ENCODE data around the gene KCP. TPM values are rescaled to one million over a fixed set of nuclear protein-coding genes. Genes with fewer than 3 reads are reported as not detected.

KCP gene
- total RNA-seq, 1 donor from 2014 or later: 14.5 TPM

DNA sequence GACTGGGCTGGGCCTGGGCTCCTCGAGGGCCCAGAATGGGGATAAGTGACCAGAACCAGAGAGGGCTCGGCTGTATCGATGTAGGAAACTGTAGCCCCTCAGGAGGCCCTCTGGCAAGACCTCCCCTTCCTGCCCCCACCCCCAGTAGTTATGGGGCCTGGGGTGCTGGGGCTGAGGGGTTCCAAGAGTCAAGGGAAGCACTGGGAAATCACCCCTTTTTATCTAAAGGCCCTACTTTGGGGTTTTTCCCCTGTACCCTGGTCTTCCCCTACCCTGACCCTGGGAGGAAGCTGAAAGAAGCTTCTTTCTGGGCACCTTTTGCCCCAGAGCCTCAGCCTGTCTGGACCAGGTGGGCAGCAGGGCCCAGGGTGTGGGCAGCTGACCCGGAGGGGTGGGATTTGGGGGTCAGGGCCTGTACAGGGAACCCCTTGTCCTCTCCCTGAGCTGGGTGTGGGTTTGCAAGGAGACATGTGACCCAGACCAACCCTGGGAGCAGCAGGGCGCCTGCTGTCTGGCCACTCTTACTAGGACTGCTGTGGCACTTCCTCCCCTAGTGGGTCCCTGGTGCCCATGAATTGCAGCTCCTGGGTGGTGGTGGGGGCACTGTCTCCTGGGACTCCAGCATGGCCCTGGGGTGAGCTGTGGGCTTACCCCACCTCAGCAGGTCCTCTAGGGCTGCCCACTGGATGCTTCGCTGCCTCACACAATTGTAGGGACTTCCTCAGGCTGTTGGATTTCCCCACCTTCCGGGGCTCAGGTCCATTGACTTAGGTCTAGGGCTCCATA is 28.8 kb upstream of the KCP start:
- DNase-seq (ENCODE audit: low spot score): no peak

DNA sequence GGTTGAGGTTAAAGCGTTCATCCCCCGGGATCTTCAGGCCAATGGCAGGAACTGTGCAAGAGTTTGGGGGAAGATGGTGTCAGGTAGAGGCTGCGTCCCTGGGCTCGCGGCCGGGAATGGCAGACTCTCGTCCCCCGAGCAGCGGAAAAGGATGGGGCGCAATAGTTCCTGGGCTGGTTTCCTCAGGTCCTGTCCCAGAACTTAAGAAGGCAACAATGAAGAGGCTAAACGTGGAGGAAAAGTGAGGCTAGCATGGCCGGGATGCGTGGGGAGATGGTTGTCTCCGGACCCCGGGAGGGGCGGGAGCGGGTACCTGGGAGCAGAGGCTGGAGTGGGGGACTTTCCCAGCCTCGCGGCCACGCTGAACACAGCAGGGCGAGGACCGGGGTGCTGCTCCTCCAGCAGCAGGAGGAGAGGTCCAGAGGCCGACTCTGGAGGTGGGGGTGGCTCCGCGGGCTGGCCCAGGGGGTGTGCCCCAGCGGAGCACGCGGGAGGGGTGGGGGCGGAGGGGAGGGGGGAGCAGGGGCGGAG is 28.1 kb upstream of the KCP start:
- no peak for DNase-seq (ENCODE audit: low spot score)

DNA sequence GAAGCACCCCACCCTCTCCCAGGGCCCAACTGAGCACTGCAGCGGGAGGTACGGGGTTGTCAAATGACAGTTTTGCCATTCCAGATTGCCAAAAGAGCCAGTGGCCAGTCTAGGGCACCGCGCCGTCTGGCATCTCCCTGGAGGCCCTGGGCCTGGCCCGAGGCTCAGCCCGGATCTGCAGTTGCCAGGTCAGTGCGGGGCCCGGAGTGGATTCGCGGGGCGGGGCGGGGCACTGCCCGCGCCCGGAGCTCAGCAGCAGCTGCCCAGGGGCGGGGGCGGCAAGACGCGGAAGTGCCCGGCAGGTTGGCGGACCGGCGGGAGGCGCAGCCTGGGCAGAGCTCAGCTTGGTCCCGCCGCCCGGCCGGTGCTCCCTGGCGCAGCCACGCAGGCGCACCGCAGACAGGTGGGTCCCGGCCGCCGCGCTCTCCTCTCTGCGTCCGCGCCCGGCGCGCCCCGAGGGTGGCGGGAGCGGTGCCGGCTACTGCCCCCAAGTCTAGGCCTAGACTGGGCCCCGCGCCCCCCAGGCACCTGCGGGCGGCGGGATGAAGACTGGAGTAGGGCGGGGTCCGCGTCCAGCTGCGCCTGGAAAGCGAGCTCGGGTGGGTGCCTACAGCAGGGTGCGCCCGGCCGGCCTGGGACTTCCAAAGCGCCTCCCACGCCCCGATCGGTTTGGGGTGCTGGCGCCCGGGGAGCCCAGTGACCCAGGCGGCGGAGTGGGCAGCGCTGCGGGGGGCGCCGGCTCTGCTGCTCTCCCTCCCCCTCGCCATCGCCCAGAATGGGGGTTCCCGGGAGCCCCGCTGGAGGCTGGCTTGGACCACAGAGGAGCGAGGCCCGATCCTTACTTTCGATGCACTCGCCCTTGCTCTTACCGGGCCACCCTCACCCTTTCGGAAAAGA is 27.4 kb upstream of the KCP start, which contains the start of gene IRF5:
TSS of gene IRF5 (plus strand) at position 281 of the 897 bp plus-strand sequence. CDS start 4,155 bp downstream, outside the sequence.
- no peak for DNase-seq (ENCODE audit: low spot score)

DNA sequence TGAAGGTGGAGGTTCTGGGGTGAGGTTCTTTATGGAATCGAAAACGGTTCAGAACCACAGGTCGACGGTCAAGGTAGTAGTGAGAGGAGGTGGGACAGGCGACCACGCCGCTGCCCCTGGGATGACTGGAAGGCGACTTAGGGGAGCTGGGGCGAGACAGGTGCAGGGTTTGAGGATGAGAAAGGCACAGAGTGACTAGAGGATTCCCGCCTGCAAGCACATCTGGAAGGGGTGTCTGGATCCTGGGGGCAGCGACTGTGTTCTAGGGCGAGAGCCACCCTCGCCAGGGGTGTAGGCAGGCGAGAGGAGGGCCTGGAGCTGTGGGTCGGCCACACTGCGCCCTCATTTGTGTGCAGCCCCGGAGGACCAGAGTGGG is 26.8 kb upstream of the KCP start:
- DNase-seq (ENCODE audit: low spot score): no peak

DNA sequence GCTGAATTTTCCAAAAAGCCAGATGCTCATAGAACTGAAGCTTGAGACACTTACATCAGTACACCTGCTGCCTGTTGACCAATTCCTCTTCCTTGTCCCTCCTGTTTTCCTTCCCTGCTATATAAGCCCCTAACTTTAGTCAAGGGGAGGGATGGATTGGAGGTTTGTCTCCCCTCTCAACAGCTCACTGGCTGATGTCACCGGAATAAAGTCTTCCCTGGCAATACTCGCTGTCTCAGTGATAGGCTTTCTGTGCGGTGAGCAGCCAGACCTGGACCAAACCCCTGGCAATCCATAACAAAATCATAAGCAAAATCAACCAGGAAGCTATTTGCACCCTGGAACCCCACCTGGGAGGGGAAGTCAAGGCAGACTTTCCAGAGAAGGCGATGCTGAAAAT is 26.3 kb upstream of the KCP start:
- no peak for DNase-seq (ENCODE audit: low spot score)

DNA sequence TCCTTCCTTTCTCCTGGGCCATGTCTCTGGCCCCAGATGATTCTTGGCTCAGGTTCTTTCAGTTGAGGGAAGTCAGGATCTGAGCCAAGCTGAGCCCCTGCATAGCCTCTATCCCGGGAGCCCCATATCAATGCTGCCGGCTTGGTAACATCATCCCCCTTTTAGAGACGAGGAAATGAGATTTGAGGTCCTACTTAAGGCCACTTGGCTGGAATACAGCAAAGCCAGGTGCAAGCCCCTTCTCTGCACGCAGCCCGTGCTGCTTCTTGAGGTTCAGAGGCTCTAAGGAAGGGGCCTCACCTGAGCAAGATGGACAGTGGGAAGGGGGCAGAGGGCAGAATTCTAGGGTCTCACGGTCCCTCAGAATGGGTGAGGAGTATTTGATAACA is 24.8 kb upstream of the KCP start:
- no peak for DNase-seq (ENCODE audit: low spot score)

DNA sequence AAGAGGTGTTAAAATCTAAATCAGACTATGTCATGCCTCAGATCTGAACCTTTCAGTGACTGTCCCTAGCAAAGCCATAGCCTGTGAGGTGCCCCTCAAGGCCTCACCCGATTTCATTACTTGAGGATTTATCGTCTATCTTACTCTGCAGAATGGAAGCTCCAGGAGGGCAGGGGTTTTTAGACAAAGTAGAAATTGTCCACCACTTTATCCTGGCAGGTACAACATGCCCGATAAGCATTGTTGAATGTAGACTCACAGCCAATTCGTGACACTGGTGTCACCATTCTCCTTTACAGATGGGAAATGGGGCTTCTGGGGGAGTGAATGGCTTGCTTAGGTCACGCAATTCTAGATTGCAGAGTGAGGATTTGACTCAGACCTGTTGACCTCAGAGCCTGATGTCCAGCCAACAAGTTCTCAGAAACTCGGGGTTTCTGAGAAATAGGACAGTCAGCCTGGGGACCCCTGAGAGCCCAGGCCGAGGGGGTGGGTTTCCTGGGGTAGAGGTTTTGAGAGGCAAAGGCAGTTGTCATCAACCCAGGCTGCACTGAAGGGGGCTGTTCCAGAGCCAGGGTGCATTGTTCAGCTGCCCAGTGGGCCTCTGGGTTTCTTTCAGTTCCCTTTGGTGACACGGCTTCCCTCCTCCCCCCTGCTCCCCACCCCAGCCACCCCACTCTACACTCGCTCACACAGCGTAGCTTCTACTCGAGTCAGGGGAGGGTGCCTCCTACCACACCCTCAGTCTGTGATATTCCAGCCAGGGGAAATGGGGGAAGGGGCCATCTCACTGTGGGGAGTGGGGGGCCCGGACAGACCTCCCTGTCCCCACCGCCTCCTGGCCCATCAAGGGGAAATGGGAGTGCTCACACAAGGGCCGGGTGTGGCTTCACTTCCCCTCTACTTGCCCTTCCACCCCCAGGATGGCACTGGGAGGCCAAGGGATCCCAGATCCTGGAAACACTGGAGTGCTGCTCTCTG is 24.1 kb upstream of the KCP start:
- no peak for DNase-seq (ENCODE audit: low spot score)

DNA sequence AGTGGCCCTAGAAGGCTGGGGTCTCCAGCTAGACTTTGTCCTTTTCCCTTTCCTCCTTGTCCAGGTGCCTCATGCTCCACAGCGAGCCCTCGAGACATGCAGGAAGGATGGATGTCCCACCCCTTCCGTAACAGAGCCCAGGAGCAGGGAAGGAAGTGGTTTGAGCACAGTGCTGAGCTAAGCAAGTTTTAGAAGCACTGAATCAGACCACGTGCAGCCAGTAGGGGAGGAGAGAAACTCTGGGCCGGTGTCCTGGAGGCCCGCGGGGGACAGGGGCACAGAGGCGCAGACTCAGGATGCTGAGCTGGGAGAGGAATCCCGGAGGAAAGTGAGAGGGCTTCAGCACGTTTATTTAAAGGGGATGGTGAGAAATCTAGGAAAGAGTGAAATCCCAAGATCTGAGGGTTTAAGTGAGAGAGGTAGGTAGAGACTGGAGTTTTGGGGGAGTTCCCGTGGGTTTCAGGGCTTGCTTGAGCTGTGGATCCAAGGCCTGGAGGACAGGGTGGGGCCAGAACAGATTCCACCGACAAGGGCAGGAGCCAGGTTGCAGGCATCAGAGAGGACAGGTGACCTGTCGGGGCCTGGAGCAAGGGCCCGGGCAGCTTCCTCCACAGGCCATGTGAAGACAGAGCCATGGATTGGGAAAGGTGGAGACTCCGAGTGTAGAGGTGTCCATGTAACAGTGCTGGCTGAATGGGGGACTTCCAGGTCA is 22.8 kb upstream of the KCP start:
- no peak for DNase-seq (ENCODE audit: low spot score)

DNA sequence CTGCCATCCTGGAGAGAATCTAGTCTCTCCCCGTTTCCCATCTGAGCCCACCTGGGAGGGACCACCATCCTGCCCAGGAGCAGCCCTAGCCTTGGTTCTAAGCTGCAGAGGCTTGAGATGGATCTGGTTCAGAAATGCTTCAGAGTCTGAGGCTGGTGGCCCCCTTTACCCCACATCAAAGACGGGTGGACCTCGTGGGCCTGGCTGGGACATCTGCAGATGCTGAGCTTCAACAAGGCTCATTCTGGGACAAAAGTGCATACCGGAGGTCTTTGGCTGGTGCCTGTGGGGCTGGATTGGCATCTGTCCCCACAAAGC is 22.3 kb upstream of the KCP start:
- no peak for DNase-seq (ENCODE audit: low spot score)

DNA sequence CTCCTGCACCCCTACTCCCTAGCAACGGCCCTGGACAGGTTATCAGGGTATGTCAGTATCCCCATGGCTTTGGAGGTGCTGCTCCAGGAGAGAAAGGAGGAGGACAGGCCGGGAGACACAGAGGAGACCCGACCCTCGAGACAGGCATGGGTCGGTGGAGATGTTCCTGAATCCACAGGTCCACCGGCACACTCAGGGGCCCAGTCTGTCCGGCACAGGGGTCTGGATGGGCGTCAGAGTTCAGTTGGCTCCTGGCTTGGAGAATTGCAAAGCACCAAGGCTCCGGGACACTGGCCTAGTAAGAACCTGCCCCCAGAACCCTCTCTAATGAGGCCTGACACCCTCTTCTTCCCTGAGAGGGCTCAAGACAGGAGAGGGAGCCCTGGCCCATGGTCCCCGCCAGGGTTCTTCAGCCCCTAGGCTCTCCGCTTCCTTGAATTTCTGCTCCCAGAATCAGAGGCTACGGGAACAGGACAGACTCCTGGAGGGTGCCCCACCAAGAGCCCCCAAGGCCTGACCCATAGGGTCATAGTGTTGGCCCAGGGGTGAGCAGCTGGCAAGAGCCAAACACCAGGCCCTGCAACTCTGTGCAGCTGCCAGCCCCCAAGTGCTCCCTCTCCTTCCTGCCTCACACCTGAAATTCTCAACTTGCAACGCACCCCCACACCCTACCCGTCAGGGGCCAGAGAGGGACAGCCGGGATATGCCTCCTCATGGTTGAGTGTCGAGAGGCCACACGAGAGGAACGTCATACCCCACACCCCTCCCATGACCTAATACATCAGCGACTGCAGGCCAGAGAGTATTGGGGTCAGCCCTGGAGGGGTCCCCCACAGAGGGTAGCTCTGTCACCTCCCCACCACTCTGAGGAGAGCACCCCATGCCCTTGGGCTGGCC is 21.7 kb upstream of the KCP start:
- DNase-seq (ENCODE audit: low spot score): no peak

DNA sequence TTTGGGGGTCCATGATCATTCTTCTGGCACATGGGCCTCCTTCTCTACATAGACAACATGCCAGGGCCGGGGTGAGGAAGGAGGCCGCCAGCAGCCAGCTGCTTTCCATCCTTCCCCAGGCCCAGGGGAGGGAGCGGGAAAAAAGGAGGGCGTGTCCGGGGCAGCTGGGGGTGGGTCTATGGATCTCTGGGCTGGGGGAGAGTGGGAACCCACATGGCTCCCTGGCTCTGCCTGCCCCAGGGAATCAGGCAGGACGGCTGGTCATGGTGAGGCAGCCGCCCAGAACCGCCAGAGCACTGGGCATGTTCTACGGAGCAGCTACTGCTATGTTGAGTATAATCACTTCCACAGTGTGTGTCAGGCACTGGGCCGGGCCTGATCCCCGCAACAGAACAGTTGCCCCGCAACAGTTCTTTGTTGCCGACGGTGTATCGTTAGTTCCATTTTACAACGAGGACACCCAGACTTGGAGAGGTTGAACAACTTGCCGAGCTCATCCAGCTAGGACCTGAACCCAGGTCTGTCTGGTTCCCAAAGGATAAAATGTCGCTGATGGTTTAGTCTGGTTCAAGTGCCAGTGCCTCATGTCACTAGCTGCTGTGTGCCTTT is 20.8 kb upstream of the KCP start:
- no peak for DNase-seq (ENCODE audit: low spot score)

DNA sequence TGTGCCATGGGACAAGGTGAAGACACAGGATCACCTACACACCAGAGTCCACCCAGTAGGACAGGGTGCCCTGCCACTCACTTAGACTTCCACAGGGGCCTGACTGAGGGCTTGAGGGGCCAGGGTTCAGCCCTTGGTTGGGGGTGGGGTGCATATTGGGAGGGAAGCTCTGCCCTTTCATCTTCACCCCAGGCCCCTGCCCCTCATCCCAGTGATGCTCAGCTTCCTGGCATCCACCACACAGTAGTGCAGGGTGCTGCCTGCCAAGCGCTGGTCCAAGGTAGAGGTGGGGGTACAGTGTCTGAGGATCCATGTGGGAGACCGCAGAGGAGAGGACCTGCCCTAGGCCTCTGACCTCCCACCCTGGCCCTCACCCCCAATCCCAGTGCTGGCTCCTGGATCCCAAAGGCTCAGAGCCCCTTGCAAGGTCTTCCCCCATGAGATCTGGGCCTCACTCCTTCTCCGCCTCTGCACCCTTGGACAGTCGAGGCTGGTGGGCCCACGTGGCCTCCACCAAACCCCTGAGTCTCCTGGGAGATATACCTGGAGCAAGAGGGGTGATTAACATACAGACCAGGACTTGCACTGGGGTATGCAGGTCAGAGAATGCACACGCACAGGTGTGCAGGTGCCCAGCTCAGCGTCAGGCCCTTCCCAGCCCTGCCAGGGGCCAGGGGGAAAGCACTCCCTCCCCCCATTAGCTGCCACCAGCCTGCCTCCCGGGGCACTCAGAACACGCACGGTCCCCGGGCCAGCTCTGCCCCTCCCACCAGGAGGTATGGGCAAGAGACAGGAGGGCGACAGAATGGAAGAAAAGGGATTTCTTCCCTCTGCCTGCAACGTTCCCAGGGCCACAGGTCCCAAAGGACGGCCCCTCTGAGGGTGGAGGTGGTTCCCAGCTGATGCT is 18.6 kb upstream of the KCP start:
- no peak for DNase-seq (ENCODE audit: low spot score)

DNA sequence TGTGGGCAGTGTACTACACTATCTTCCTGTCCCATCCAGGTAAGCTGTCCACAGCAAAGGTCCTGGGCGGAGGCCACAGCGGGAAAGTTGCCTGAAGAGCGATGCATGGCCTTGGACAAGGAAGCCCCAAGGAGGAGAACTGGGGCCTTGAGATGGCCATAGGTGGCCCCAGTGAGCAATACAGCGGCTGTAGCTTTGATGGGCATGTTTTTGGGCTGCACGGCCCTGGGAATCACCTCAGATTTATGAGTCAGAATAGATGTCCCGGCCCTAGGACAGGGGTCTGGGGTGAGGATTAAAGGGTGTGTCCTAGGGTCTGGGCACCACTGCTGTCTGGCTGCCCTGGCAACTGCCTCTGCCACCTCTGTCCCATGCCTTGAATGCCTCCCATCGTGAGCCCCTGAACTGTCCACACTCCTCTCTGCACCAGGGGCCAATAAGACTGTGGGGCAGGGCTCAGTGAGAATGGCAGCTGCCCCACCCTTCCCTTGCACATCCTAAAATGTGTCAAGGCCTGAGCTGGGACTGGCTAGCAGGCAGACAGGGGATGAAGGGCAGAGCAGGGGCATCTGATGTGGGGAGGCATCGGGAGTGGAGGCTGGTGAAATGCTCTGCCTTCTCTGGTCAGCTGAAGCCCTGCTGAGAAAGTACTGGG is 17.8 kb upstream of the KCP start:
- no peak for DNase-seq (ENCODE audit: low spot score)

DNA sequence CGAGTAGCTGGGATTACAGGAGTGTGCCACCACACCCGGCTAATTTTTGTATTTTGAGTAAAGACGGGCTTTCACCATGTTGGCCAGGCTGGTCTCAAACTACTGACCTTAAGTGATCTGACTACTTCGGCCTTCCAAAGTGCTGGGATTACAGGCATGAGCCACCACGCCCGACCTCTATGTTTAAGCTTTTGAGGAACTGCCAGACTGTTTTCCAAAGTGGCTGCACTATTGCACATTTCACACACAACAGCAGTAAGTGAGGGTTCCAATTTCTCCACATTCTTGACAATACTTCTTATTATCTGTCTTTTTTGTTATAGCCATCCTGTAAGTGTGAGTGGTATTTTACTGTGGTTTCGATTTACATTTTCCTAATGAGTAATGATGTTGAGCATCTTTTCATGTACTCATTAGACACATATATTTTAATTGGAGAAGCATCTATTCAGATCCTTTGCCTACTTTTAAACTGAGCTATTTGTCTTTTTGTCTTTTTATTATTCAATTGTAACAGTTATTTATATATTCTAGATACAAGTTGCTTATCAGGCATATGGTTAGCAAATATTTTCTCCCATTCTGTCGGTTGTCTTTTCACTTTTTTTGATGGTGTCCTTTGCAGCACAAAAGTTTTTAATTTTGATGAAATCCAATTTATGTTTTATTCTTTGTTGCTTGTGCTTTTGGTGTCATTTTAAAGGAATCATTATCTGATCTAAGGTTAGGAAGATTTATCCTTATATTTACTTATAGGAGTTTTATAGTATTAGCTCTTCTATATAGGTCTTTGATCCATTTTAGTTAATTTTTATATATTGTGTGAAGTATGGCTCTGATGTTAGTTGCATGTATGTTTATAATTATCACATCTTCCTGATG is 14.4 kb upstream of the KCP start:
- no peak for DNase-seq (ENCODE audit: low spot score)

DNA sequence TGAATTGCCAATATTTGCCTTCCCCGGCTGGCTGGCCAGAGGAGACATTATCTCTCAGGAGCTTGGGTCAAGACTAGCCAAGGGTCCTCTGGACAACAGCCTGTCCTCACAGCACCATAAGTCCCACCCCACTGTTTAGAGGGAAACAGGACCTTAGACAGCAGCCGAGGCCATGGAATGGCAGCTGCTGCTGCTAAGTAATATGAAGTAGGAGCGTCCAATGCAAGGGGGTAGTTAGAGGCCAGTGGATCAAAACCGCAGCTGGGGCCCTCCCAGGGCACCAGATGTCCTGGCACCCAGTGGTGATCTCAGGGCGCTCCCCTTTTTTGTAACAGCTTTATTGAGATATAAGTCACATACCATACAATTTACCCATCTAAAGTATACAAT is 12.9 kb upstream of the KCP start:
- no peak for DNase-seq (ENCODE audit: low spot score)

DNA sequence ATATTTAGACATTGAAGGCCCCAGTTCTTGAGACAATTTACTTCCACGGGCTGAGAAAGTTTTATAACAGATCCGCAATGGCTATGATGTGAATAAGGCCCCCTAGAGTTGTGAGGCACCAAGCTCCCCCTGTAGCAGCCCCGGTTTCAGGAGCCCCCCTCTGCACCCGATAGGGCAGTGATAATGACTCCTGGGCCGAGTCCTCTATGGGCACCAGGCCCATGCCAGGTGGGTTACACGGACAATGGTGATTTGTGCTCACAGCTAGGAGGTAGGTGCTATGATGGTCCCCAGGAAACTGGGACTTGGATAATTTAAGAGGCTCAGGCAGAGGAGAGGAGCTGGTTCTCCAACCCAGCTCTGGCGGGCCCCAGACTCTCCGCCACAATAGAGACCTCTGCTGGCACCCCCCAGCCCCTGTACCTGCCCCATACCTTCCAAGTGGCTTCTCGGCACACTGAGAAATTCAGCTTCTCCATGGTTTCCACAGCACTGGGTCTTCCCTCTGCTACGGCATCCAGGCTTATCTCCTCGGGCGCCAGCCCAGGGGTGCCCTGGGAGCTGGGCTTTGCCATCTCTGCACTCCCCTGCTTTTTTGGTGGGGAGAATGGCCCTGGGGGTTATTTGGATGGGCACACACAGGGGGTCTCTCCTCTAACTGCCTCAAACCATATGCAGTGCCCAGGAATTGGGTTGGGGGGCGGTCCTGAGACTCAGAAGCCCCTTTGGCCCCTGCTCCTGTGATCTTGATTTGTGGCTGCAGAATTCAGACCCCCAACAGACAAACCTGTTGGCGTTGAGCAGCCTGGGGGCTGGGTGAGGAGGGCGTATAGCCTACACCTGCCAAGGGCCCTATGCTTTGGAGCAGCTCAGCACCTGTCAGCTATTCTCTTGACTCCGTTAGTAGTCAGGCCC is 12.2 kb upstream of the KCP start:
- no peak for DNase-seq (ENCODE audit: low spot score)

All from ureter (tissue), 1 donor.